Mucosa of rectum (tissue), 2 donors: ENCODE data around the gene POLE3.
"Not testable (repeated sequence)": the region's sequence is repeated elsewhere in the genome, so short reads cannot be mapped to it uniquely, and the experiment has no call there.

Source experiments
- H3K27ac ChIP-seq, 2 donors: one replicate each; pipeline ENCODE4 v1.7.0; 2013; ENCODE audit warnings: inconsistent platforms in 2 of 2, low read depth in 2 of 2, low read length in 2 of 2
- H3K27me3 ChIP-seq, 2 donors: one replicate each; pipeline ENCODE4 v1.7.0; 2013; ENCODE audit warnings: low read length in 2 of 2; ENCODE audit not compliant: control insufficient read depth in 2 of 2, insufficient read depth in 2 of 2
- H3K36me3 ChIP-seq, 2 donors: one replicate each; pipeline ENCODE4 v1.7.0; 2013; ENCODE audit warnings: low read length in 2 of 2; ENCODE audit not compliant: control insufficient read depth in 2 of 2, insufficient read depth in 2 of 2
- H3K4me1 ChIP-seq, 2 donors: one replicate each; pipeline ENCODE4 v1.7.0; 2013; ENCODE audit warnings: low read length in 2 of 2, mild to moderate bottlenecking in 1 of 2; ENCODE audit not compliant: control insufficient read depth in 2 of 2, insufficient read depth in 2 of 2
- H3K4me3 ChIP-seq, 2 donors: one replicate each; pipeline ENCODE4 v1.7.0; 2013; ENCODE audit warnings: low read length in 2 of 2
- H3K9ac ChIP-seq, 2 donors: one replicate each; pipeline ENCODE4 v1.7.0; 2013; ENCODE audit warnings: low read length in 2 of 2, low read depth in 1 of 2, mild to moderate bottlenecking in 1 of 2
- H3K9me3 ChIP-seq, 2 donors: one replicate each; pipeline ENCODE4 v1.7.0; 2013; ENCODE audit warnings: low read length in 2 of 2; ENCODE audit not compliant: control insufficient read depth in 2 of 2
- donor health status: healthy.
- donor health status: Normal muscosa, but diverticular disease.

POLE3 gene

GRCh38 chr9:113406873-113407511 is 3.5 kb downstream of the POLE3 start:
- H3K4me1 ChIP-seq = peaks cover 8 to 15% of the 10 kb centered on the region in 2 donors
- H3K9me3 ChIP-seq, H3K9ac ChIP-seq, H3K27ac ChIP-seq, H3K4me3 ChIP-seq, H3K27me3 ChIP-seq: not testable (repeated sequence)
- H3K36me3 ChIP-seq = peaks cover 18% of the 10 kb centered on the region in 2 donors

GRCh38 chr9:113406353-113406752 is 4.1 kb downstream of the POLE3 start:
- peaks cover 13 to 20% of the 10 kb centered on the region in 2 donors for H3K4me1 ChIP-seq
- H3K27me3 ChIP-seq, H3K27ac ChIP-seq, H3K9ac ChIP-seq, H3K4me3 ChIP-seq, H3K9me3 ChIP-seq: not testable (repeated sequence)
- peaks cover 18% of the 10 kb centered on the region in 2 donors for H3K36me3 ChIP-seq

GRCh38 chr9:113403646-113404045 is 6.8 kb downstream of the POLE3 start:
- Histone ChIP-seq H3K4me1 (peaks cover 17 to 19% of the 10 kb centered on the region in 2 donors), H3K4me3 (no peak overlapping the region), H3K27ac (no peak overlapping the region)

GRCh38 chr9:113401027-113401792 is 9.3 kb downstream of the POLE3 start, which contains the start of gene ALAD:
Gene ALAD (minus strand): TSS chr9:113401284. CDS start chr9:113393559, 7,725 bp downstream.
- Histone ChIP-seq H3K9ac (peak within 1 kb of the TSS; percentile 81 to 85), H3K27ac (peak within 1 kb of the TSS; percentile 75 to 77), H3K9me3 (no peaks in the 10 kb centered on the region), H3K36me3 (no peaks in the 10 kb centered on the region), H3K27me3 (no peaks in the 10 kb centered on the region), H3K4me3 (peak within 1 kb of the TSS; percentile 85 to 97), H3K4me1 (peaks cover 30% of the 10 kb centered on the region in 2 donors)

More at GRCh38 chr9:113403646-113404045, 6.8 kb downstream of the POLE3 start:
- H3K36me3 ChIP-seq = peaks cover 13 to 15% of the 10 kb centered on the region in 2 donors
- no peaks in the 10 kb centered on the region for H3K9me3 ChIP-seq
- H3K27me3 ChIP-seq = no peaks in the 10 kb centered on the region
- no peak overlapping the region for H3K9ac ChIP-seq

GRCh38 chr9:113399646-113400200 is 10.8 kb downstream of the POLE3 start:
- H3K36me3 ChIP-seq = no peaks in the 10 kb centered on the region
- peak overlapping the region in 1 of 2 donors; percentile 85 for H3K9ac ChIP-seq
- H3K4me1 ChIP-seq = peaks cover 30 to 33% of the 10 kb centered on the region in 2 donors
- H3K4me3 ChIP-seq = peak overlapping the region; percentile 85 to 97
- H3K27ac ChIP-seq = no peak overlapping the region
- no peaks in the 10 kb centered on the region for H3K9me3 ChIP-seq
- H3K27me3 ChIP-seq = no peaks in the 10 kb centered on the region

- Histone ChIP-seq H3K27me3 (no peaks in the 10 kb centered on the region), H3K9me3 (no peaks in the 10 kb centered on the region), H3K4me3 (no peak overlapping the region), H3K36me3 (peaks cover 0 to under 1% of the 10 kb centered on the region in 2 donors), H3K9ac (no peak overlapping the region), H3K27ac (no peak overlapping the region), H3K4me1 (peaks cover 30 to 33% of the 10 kb centered on the region in 2 donors)
These were observed 11.7 kb downstream of the POLE3 start for GRCh38 chr9:113398796-113399195.

GRCh38 chr9:113397203-113397631 is 13.3 kb downstream of the POLE3 start:
- Histone ChIP-seq H3K27ac (peak overlapping the region in 1 of 2 donors; percentile 11), H3K4me1 (peaks cover 30 to 33% of the 10 kb centered on the region in 2 donors), H3K27me3 (no peaks in the 10 kb centered on the region), H3K36me3 (peaks cover 4 to 10% of the 10 kb centered on the region in 2 donors), H3K9me3 (no peaks in the 10 kb centered on the region), H3K4me3 (no peak overlapping the region), H3K9ac (peak overlapping the region in 1 of 2 donors; percentile 22)

GRCh38 chr9:113395000-113395861 is 15.2 kb downstream of the POLE3 start:
- Histone ChIP-seq H3K4me1 (peaks cover 24% of the 10 kb centered on the region in 2 donors), H3K36me3 (peaks cover 23 to 30% of the 10 kb centered on the region in 2 donors), H3K9me3 (no peaks in the 10 kb centered on the region), H3K27ac (peak overlapping the region in 1 of 2 donors; percentile 34), H3K4me3 (no peak overlapping the region), H3K27me3 (no peaks in the 10 kb centered on the region), H3K9ac (no peak overlapping the region)

- Histone ChIP-seq H3K36me3 (peaks cover 31 to 48% of the 10 kb centered on the region in 2 donors), H3K9ac (no peak overlapping the region), H3K4me3 (no peak overlapping the region), H3K4me1 (peaks cover 26 to 30% of the 10 kb centered on the region in 2 donors), H3K9me3 (no peaks in the 10 kb centered on the region), H3K27me3 (no peaks in the 10 kb centered on the region), H3K27ac (no peak overlapping the region)
These were observed 17.2 kb downstream of the POLE3 start for GRCh38 chr9:113393281-113393680.
